ENCODE measurements around the gene LBHD2.

DNA sequence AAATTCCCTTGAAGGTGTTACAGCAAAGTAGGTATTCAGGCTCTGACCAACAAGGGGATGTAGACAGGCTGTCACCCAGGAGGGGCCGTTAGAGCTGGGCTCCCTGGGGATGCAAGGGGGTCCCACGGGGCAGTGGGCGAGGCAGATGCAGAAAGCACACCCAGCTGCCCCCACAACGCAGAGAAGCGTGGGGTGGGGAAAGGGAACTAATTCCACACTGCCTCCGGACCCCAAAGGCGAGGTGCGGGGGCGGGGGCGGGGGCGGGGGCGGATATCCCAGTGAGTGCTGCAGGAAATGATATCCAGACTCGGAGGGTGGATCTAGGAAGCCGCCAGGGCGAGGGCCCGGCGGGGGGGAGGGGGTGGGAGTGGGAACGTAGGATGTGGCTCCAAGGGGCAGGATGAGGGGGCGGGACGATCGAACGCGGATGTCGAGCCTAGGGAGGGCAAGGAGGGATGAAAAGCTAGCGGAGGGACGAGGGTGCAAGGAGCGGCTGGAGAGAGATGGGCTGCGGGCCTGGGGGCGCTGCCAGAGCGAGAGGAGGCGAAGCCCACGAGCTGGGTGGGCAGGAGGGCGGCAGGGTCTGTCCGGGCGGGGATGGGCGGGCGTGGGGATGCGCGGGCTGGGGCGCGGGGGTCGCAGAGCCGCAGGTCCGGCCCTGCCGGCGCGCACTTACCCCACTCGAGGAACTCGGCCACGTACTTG, 27.5 kb upstream of the LBHD2 start:
- no peak for TF ChIP-seq POLR2A (IDR thresholded peaks at IDR 0.05)
- TF ChIP-seq, protein P1, sequence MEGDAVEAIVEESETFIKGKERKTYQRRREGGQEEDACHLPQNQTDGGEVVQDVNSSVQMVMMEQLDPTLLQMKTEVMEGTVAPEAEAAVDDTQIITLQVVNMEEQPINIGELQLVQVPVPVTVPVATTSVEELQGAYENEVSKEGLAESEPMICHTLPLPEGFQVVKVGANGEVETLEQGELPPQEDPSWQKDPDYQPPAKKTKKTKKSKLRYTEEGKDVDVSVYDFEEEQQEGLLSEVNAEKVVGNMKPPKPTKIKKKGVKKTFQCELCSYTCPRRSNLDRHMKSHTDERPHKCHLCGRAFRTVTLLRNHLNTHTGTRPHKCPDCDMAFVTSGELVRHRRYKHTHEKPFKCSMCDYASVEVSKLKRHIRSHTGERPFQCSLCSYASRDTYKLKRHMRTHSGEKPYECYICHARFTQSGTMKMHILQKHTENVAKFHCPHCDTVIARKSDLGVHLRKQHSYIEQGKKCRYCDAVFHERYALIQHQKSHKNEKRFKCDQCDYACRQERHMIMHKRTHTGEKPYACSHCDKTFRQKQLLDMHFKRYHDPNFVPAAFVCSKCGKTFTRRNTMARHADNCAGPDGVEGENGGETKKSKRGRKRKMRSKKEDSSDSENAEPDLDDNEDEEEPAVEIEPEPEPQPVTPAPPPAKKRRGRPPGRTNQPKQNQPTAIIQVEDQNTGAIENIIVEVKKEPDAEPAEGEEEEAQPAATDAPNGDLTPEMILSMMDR (IDR thresholded peaks at IDR 0.05) = no peak

Measured in vagina (tissue), 2 donors.